ENCODE data around the gene SLC27A1.

SLC27A1 gene

GRCh38 chr19:17503240-17503639, 32.9 kb downstream of the SLC27A1 start:
- no peak for TF ChIP-seq CSDC2 (CRISPR knock-in tag; IDR thresholded peaks at IDR 0.05)
- no peak for TF ChIP-seq ZNF8 (CRISPR knock-in tag; IDR thresholded peaks at IDR 0.05)
- no peak for TF ChIP-seq SNAI2 (CRISPR knock-in tag; IDR thresholded peaks at IDR 0.05)
- TF ChIP-seq GLIS3 (CRISPR knock-in tag; IDR thresholded peaks at IDR 0.05), result no peak
- no peak for TF ChIP-seq CREB5 (CRISPR knock-in tag; IDR thresholded peaks at IDR 0.05; ENCODE audit: low read depth)
- no peak for TF ChIP-seq TSHZ2 (CRISPR knock-in tag; IDR thresholded peaks at IDR 0.05)
- no peak for TF ChIP-seq ZNF565 (CRISPR knock-in tag; conservative IDR thresholded peaks at IDR 0.05; ENCODE audit: low read depth)
- no peak for TF ChIP-seq ISL1 (CRISPR knock-in tag; IDR thresholded peaks at IDR 0.05)
- no peak for TF ChIP-seq PPARA (CRISPR knock-in tag; IDR thresholded peaks at IDR 0.05; ENCODE audit: borderline replicate concordance)
- no peak for TF ChIP-seq TCF4 (CRISPR knock-in tag; IDR thresholded peaks at IDR 0.05; ENCODE audit: borderline replicate concordance)
- no peak for TF ChIP-seq TOX (CRISPR knock-in tag; IDR thresholded peaks at IDR 0.05; ENCODE audit: borderline replicate concordance)
- TF ChIP-seq POU6F1 (CRISPR knock-in tag; IDR thresholded peaks at IDR 0.05; ENCODE audit: borderline replicate concordance, low read depth), result no peak
- TF ChIP-seq ARNTL (CRISPR knock-in tag; IDR thresholded peaks at IDR 0.05; ENCODE audit: borderline replicate concordance, low read depth), result no peak
- no peak for TF ChIP-seq ZC3H10 (CRISPR knock-in tag; IDR thresholded peaks at IDR 0.05)
- no peak for TF ChIP-seq ESRRG (CRISPR knock-in tag; IDR thresholded peaks at IDR 0.05)
- no peak for TF ChIP-seq BACH2 (CRISPR knock-in tag; IDR thresholded peaks at IDR 0.05; ENCODE audit: borderline replicate concordance)
- TF ChIP-seq RARB (CRISPR knock-in tag; IDR thresholded peaks at IDR 0.05), result no peak
- TF ChIP-seq CSRNP3 (CRISPR knock-in tag; IDR thresholded peaks at IDR 0.05), result no peak
- no peak for TF ChIP-seq OSR1 (CRISPR knock-in tag; IDR thresholded peaks at IDR 0.05)
- no peak for ATAC-seq

- TF ChIP-seq BACH2 (CRISPR knock-in tag; IDR thresholded peaks at IDR 0.05; ENCODE audit: borderline replicate concordance), result no peak
- no peak for TF ChIP-seq TCF4 (CRISPR knock-in tag; IDR thresholded peaks at IDR 0.05; ENCODE audit: borderline replicate concordance)
- TF ChIP-seq ZFP30 (CRISPR knock-in tag; IDR thresholded peaks at IDR 0.05), result no peak
- TF ChIP-seq CREB5 (CRISPR knock-in tag; IDR thresholded peaks at IDR 0.05; ENCODE audit: low read depth), result no peak
- TF ChIP-seq CSDC2 (CRISPR knock-in tag; IDR thresholded peaks at IDR 0.05), result no peak
- TF ChIP-seq PPARA (CRISPR knock-in tag; IDR thresholded peaks at IDR 0.05; ENCODE audit: borderline replicate concordance), result no peak
- TF ChIP-seq GLIS3 (CRISPR knock-in tag; IDR thresholded peaks at IDR 0.05), result no peak
- TF ChIP-seq RARB (CRISPR knock-in tag; IDR thresholded peaks at IDR 0.05), result no peak
- no peak for TF ChIP-seq SNAI2 (CRISPR knock-in tag; IDR thresholded peaks at IDR 0.05)
- no peak for ATAC-seq
These were observed 33.7 kb downstream of the SLC27A1 start for GRCh38 chr19:17504030-17504429.

- TF ChIP-seq PPARA (CRISPR knock-in tag; IDR thresholded peaks at IDR 0.05; ENCODE audit: borderline replicate concordance) (no peak), TCF4 (CRISPR knock-in tag; IDR thresholded peaks at IDR 0.05; ENCODE audit: borderline replicate concordance) (no peak), ZNF70 (CRISPR knock-in tag; IDR thresholded peaks at IDR 0.05) (no peak), SNAI2 (CRISPR knock-in tag; IDR thresholded peaks at IDR 0.05) (no peak), RARB (CRISPR knock-in tag; IDR thresholded peaks at IDR 0.05) (no peak), ZFP30 (CRISPR knock-in tag; IDR thresholded peaks at IDR 0.05) (no peak), OSR1 (CRISPR knock-in tag; IDR thresholded peaks at IDR 0.05) (no peak), CREB5 (CRISPR knock-in tag; IDR thresholded peaks at IDR 0.05; ENCODE audit: low read depth) (no peak), ISL1 (CRISPR knock-in tag; IDR thresholded peaks at IDR 0.05) (no peak), CSRNP3 (CRISPR knock-in tag; IDR thresholded peaks at IDR 0.05) (no peak), ZNF565 (CRISPR knock-in tag; conservative IDR thresholded peaks at IDR 0.05; ENCODE audit: low read depth) (no peak), TOX (CRISPR knock-in tag; IDR thresholded peaks at IDR 0.05; ENCODE audit: borderline replicate concordance) (no peak), ZNF8 (CRISPR knock-in tag; IDR thresholded peaks at IDR 0.05) (no peak), ESRRG (CRISPR knock-in tag; IDR thresholded peaks at IDR 0.05) (no peak), ZFP3 (CRISPR knock-in tag; IDR thresholded peaks at IDR 0.05) (no peak), PATZ1 (CRISPR knock-in tag; IDR thresholded peaks at IDR 0.05; ENCODE audit: borderline replicate concordance) (no peak)
- ATAC-seq, result no peak
These were observed 34.1 kb downstream of the SLC27A1 start for GRCh38 chr19:17504456-17504855.
